ENCODE measurements around the gene CACNA2D3. TPM values are rescaled to one million over a fixed set of nuclear protein-coding genes. Genes with fewer than 3 reads are reported as not detected.

The CACNA2D3 gene
- total RNA-seq, 1 donor from 2014 or later = 35.5 TPM

DNA sequence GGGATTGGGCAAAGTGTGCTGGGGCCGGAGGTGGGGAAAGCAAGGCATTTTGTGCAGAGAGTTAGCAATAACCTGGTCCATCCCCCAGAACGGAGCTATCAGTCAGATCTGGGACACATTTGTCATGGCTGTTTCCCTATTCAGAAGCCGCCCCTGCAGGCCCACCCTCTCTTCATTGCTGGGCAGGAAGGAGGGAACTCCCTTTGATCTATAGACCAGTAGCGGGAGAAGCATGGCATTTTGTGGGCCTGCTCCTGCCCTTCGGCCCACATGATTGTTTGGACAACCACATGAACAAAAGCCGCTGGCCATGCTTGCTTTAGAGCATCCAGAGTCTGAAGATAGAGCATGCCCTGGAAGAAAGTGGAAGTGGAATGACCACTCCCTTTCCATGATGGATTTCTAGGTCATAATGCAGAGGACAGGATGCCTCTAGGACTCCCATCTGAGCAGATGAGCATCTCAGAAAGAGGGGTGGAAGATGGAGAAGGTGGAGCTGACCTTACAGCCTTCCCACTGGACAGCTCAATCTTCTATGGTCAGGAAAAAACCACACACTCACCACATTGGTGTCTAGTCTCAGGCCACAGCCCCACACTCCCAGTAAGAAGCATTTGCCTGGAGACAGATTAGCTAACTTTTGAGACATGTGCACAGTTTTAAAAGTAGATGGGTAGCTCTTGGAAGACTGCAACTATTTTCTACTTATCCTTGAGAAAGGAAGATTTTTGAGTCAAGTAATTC is 817.4 kb downstream of the CACNA2D3 start:
- no peak for DNase-seq
- ATAC-seq (ENCODE audit: poor library complexity) = no peak
- intact Hi-C loops (cut with DNase I) = no loop called here

DNA sequence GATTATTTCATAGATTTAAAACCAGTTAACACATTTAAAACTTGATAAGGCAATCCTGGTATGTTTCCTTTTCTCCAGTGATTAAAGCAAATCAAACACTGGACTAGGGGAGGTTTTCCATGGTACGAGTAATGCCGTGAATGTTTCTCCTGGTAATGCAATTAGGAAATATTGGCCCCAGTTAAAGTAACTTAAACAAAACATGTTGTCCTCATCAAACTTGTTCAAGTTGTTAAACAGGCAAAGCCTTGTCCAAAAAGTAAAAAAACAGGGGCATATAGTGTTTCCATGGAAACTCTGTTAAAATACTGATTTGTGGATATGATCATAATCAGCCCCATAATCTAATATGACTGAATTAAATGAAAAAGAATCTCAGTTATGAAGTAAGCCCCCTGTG is 818.6 kb downstream of the CACNA2D3 start:
- intact Hi-C loops (cut with DNase I) = no loop called here
- no peak for ATAC-seq (ENCODE audit: poor library complexity)
- no peak for DNase-seq

DNA sequence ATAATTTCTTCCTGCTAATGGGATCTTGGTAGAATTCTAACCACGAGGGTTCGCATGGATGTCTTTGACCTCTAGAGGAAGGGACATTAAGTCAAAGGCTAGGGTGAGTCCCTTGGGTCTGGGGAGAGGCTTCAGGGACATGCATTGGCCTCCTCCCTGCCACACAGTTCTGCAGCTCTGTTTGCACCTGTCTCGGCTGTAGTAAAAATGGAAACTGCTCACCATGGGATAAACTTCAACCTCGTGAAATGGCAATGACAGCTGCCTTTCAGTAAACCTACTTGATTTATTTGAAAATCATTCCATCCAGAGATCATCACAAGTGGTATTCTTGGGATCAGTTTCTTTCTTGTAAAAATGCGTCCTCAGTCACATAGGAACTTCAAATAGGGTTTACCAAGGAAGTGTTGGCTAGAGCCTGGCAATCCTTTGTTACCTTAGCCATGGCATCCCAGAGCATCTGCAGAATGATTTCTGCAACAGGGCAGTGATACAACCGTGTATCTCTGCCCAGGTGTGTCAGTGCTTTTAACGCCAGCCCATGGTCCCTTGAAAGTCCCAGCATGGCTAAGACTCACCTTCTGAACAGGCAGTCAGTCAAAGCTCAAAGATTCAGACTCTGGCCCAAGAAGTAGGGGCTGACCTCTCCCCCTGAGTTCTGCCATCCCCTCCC is 819.5 kb downstream of the CACNA2D3 start:
- ATAC-seq (ENCODE audit: poor library complexity) (no peak), DNase-seq (no peak)
- intact Hi-C loops (cut with DNase I) = no loop called here

DNA sequence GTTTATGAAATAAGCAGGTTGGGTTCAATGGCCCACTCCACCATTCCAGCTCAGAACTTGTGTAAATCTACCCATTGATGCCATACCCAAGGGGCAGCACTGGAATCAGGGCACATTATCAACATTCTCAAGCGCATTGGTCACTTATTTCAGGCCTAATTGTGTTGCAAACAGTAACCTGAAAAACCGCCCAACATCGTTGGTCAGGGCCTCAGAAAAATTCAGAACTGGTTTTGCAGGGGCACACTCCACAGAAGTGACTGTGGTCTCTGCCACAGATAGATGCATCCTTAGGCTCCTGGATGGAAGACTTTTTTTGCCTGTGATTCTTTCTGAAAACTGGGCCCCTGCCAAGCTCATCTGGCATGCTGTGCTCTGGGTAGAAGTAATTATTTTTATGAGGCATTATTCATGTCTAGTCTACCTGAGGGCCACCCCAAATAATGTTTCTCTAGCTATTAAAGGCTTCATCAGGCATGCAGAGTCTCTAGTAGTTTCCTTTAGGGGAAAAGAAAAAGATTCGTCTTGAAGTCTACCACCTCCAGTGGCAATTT is 827.2 kb downstream of the CACNA2D3 start:
- intact Hi-C loops (cut with DNase I) = loop anchor here (5.0 kb wide), 1 partner anchor 233 kb away; no protein-coding TSS in a partner anchor
- DNase-seq = no peak
- no peak for ATAC-seq (ENCODE audit: poor library complexity)

DNA sequence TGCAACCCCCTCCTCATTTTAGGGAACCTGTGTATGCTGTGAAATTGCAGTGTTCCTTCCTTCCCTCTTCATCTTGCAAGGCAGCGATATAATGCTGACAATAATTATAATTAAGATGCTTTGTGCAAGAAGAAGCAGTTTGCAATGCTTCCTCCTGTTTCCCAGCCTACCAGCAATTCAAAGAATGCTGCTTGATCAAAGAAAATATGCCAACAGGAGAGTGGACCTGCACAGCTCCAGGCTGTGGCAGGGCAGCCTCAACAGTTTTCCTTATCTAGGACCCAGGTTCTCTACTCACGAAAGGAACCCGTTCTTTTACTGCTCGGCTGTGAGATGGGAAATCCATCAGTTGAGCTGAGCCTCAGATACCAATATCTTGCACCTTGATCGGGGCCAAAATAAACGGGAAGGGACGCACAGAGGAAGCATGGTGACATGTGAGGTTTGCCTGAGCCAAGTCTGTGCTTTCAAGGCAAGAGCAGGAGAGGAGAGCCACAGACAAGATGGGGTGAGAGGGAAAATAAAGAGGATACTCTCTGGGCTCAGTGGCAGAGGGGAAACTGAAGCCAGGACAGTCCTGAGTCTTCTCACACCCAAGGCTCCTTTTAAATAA is 828.1 kb downstream of the CACNA2D3 start:
- intact Hi-C loops (cut with DNase I) = loop anchor here (5.0 kb wide), 1 partner anchor 232 kb away; no protein-coding TSS in a partner anchor
- DNase-seq (no peak), ATAC-seq (ENCODE audit: poor library complexity) (no peak)

DNA sequence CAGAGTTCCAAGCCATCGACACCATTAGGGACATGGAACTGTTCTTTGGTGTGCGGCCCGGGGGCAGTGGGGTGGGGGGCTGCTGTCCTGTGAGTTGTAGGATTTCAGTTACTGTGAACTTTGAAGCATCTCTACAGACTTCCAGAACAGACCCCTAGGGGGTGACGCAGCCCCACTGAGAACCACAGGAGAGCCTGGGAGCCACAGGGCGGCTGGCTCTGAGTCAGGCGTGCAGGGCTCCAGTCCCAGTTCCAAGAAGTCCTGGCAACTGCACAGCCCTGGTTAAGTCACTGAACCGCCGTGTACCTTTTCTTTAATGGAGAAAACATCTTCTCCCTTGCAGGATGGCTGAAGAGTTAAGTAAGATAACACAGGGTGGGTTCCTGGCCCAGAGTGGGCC is 829.1 kb downstream of the CACNA2D3 start:
- ATAC-seq (ENCODE audit: poor library complexity) (peak; percentile 98), DNase-seq (peak; percentile 88)
- intact Hi-C loops (cut with DNase I) = loop anchor here (5.0 kb wide), 1 partner anchor 231 kb away; no protein-coding TSS in a partner anchor

- intact Hi-C loops (cut with DNase I) = loop anchor here (5.0 kb wide), 1 partner anchor 228 kb away; no protein-coding TSS in a partner anchor
- DNase-seq (no peak), ATAC-seq (ENCODE audit: poor library complexity) (no peak)
Measured at GRCh38 chr3:54954022-54954421, 831.7 kb downstream of the CACNA2D3 start.

DNA sequence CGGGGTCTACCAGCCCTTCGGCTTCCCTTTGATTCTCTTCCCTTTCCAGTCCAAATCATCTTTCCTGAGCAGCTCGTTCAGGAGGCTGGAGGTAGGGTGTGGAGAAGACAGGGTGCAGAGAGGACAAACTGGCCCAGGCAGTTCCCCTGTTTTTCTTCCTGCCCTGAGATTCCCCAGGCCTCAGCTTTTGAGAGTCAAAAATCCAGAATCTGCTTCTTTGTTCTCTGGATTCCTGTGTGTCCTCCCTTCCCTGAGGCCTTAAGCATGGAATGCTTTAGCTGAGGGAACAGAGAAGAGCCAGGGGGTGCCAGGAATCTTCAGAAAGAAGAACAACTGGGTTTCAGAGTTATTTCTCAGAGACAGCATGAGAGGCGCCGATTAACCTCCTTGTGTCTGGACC is 832.2 kb downstream of the CACNA2D3 start:
- intact Hi-C loops (cut with DNase I) = loop anchor here (5.0 kb wide), 1 partner anchor 228 kb away; no protein-coding TSS in a partner anchor
- DNase-seq = no peak
- no peak for ATAC-seq (ENCODE audit: poor library complexity)

GRCh38 chr3:54955496-54955895 is 833.1 kb downstream of the CACNA2D3 start:
- intact Hi-C loops (cut with DNase I) = no loop called here
- no peak for DNase-seq

DNA sequence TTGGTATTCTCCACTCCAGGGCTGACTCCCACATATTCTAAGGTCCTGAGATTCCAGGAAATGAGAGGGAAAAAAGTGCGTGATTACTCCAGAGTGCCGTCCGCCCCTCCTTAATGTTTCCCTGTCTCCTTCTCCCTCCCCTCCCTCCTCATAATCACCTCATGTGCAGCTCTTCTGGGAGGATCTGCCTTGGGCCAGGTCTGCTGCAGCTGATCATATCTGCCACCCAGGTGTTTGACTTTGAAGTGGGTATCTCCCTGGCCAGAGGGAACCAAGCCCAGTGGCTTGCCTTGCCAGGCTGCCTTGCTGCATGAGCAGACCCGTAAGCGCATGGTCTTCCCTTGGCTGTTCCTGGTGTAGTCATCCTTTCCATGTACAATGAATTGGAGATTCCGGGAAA is 833.6 kb downstream of the CACNA2D3 start:
- intact Hi-C loops (cut with DNase I) = no loop called here
- ATAC-seq (ENCODE audit: poor library complexity) = no peak
- DNase-seq = no peak

More at GRCh38 chr3:54955496-54955895, 833.1 kb downstream of the CACNA2D3 start:
- ATAC-seq (ENCODE audit: poor library complexity) = no peak

GRCh38 chr3:54957711-54958110 is 835.4 kb downstream of the CACNA2D3 start:
- ATAC-seq (ENCODE audit: poor library complexity) (no peak), DNase-seq (no peak)
- intact Hi-C loops (cut with DNase I) = no loop called here

DNA sequence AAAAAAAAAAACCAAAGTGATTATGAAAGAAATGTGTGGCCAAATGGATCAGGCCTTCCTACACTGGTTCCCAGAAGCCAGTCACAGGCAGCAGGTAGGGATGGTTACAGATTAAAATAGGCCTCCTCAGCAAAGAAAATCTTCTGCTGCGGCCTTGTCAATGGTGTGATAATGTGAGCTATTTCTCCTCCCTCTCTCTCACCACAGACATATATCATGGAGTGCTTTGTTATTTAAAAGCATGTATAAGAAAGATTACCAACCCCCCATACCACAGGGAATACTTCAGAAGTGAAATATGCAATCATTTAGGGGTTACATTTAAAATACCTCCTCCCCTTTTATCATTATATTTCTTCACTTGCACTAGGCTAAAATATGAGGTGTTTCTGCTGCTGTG is 837.7 kb downstream of the CACNA2D3 start:
- ATAC-seq (ENCODE audit: poor library complexity) (no peak), DNase-seq (no peak)
- intact Hi-C loops (cut with DNase I) = no loop called here

- intact Hi-C loops (cut with DNase I) = no loop called here
- ATAC-seq (ENCODE audit: poor library complexity) (no peak), DNase-seq (no peak)
Measured at GRCh38 chr3:54960701-54961100, 838.3 kb downstream of the CACNA2D3 start.

- ATAC-seq (ENCODE audit: poor library complexity) (no peak), DNase-seq (no peak)
Measured at GRCh38 chr3:54962200-54962599, 839.8 kb downstream of the CACNA2D3 start.

DNA sequence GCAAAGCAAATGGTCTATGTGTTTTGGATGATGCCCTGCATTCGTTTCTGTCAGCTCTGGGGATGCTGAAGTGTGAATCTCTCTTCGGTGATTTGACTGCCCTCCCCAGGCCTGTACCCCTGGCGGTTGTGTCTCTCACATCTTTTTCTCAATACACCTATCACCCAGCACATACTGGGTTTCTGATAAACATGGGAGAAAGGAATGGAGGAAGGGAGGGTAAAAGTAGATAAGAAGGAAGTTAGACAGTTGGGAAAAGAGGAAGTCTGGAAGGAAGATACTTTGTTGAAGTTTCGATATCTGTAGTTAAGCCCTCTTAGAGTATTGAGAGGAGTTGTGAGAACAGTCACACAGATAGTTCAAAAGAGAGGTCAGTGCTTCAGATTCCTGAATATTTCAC is 841.3 kb downstream of the CACNA2D3 start:
- ATAC-seq (ENCODE audit: poor library complexity) (no peak), DNase-seq (no peak)
- intact Hi-C loops (cut with DNase I) = no loop called here

More at GRCh38 chr3:54962200-54962599, 839.8 kb downstream of the CACNA2D3 start:
- intact Hi-C loops (cut with DNase I) = no loop called here

GRCh38 chr3:54964081-54964480 is 841.7 kb downstream of the CACNA2D3 start:
- DNase-seq = no peak
- intact Hi-C loops (cut with DNase I) = no loop called here
- no peak for ATAC-seq (ENCODE audit: poor library complexity)

DNA sequence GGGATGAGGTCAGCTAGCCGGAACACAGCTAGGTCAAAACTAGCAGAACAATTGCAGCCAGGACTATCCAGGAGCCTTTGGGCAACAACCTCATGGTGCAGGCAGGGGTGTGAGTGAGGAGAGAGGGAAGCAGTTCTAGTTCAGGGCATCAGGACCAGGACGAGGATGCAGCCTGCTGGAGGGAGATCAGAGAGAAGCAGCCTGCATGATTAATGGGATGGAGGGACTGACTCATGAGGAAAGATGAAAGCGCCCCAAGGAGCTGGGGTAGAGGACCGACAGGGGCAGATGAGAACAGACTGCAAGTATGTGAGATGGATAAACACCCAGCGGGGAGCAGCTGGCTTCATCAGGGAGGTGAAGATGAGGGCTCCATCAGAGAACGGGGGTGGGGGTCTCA is 843.4 kb downstream of the CACNA2D3 start:
- DNase-seq = no peak
- intact Hi-C loops (cut with DNase I) = no loop called here
- no peak for ATAC-seq (ENCODE audit: poor library complexity)

GRCh38 chr3:54966979-54967378 is 844.6 kb downstream of the CACNA2D3 start:
- ATAC-seq (ENCODE audit: poor library complexity) (no peak), DNase-seq (no peak)
- intact Hi-C loops (cut with DNase I) = no loop called here

DNA sequence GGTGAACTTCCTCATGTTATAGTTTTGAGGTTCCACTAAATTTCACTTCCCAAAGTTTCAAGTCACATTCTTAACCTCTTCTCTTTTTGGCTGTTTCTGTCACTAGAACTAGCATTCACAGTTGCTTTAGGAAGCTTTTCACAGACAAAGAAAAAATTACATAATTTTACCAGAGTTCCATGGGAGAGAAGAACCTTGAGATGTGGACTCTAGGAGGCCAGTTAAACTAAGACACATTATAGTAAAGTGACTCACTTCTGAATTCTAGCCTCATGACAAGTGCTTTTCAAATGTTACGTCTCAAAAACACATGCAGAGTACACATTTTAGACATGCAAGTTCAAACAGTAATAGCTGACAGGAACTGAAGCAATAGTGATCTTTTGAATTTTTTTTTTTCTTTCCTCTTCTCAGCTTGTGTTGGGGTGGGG is 845.4 kb downstream of the CACNA2D3 start:
- ATAC-seq (ENCODE audit: poor library complexity) = no peak
- intact Hi-C loops (cut with DNase I) = no loop called here
- no peak for DNase-seq
